Dermis microvascular lymphatic vessel endothelial cell (primary cell): ENCODE data around the gene RARRES2. TPM values are rescaled to one million over a fixed set of nuclear protein-coding genes. Genes with fewer than 3 reads are reported as not detected.

ENCODE experiments used
- DNase-seq, 2 donors: peaks; one replicate each; pipeline versions ENCODE4 v3.0.0 to v3.0.0-alpha.2; 2010; ENCODE audit warnings: low read depth in 2 of 2
- total RNA-seq: library from RNA; depleted of rRNA; stranded (reverse); fragments of >200 nt; gene quantifications from 2 replicates; pipeline ENCODE4 v1.2.1, GENCODE V29; 2014

Gene RARRES2
- total RNA-seq, 1 donor from 2014 or later: 0.51 TPM

GRCh38 chr7:150361807-150362621, 20.6 kb upstream of the RARRES2 start:
- DNase-seq: no peak

- DNase-seq: no peak
Measured at GRCh38 chr7:150361402-150361801, 20.0 kb upstream of the RARRES2 start.

GRCh38 chr7:150360363-150361058, 19.1 kb upstream of the RARRES2 start:
- DNase-seq: no peak

GRCh38 chr7:150359622-150360362, 18.4 kb upstream of the RARRES2 start:
- DNase-seq: no peak

GRCh38 chr7:150358988-150359621, 17.7 kb upstream of the RARRES2 start:
- DNase-seq: no peak

GRCh38 chr7:150358433-150358832, 17.0 kb upstream of the RARRES2 start:
- no peak for DNase-seq

- no peak for DNase-seq
Measured at GRCh38 chr7:150357771-150358427, 16.5 kb upstream of the RARRES2 start.

GRCh38 chr7:150357270-150357669, 15.8 kb upstream of the RARRES2 start:
- DNase-seq: no peak

- peak; percentile 22 to 59 for DNase-seq
Measured at GRCh38 chr7:150356265-150356897, 15.0 kb upstream of the RARRES2 start.

- no peak for DNase-seq
Measured at GRCh38 chr7:150355666-150356059, 14.2 kb upstream of the RARRES2 start.

- no peak for DNase-seq
Measured at GRCh38 chr7:150351587-150352194, 10.3 kb upstream of the RARRES2 start.

GRCh38 chr7:150346922-150347321, 5.5 kb upstream of the RARRES2 start:
- no peak for DNase-seq

- DNase-seq: no peak
Measured at GRCh38 chr7:150345012-150345411, 3.6 kb upstream of the RARRES2 start.

GRCh38 chr7:150344299-150344698, 2.9 kb upstream of the RARRES2 start:
- no peak for DNase-seq

GRCh38 chr7:150343225-150343624, 1.8 kb upstream of the RARRES2 start:
- no peak for DNase-seq

GRCh38 chr7:150342121-150342408, 636 bp upstream of the RARRES2 start:
- no peak for DNase-seq

- DNase-seq: no peak
Measured at GRCh38 chr7:150340875-150341262, 560 bp downstream of the RARRES2 start.

- no peak for DNase-seq
Measured at GRCh38 chr7:150340024-150340749, 1.2 kb downstream of the RARRES2 start.

GRCh38 chr7:150339409-150339809, 2.0 kb downstream of the RARRES2 start:
- DNase-seq: no peak
